ENCODE results near the gene ALOX15B.
"Not testable (repeated sequence)": the region's sequence is repeated elsewhere in the genome, so short reads cannot be mapped to it uniquely, and the experiment has no call there.

The ALOX15B gene

DNA sequence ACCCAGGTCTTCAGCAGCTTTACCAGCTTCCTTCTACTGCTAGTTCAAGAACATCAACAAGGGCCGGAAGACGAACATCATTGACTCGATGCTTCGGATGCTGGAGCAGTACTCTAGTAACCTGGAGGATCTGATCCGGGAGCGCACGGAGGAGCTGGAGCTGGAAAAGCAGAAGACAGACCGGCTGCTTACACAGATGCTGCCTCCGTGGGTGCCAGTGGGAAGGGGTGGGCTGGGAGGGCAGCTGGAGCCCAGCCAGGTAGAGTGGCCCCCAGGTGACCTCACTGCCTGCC, 24.4 kb upstream of the ALOX15B start:
- DNase-seq: no peak

DNA sequence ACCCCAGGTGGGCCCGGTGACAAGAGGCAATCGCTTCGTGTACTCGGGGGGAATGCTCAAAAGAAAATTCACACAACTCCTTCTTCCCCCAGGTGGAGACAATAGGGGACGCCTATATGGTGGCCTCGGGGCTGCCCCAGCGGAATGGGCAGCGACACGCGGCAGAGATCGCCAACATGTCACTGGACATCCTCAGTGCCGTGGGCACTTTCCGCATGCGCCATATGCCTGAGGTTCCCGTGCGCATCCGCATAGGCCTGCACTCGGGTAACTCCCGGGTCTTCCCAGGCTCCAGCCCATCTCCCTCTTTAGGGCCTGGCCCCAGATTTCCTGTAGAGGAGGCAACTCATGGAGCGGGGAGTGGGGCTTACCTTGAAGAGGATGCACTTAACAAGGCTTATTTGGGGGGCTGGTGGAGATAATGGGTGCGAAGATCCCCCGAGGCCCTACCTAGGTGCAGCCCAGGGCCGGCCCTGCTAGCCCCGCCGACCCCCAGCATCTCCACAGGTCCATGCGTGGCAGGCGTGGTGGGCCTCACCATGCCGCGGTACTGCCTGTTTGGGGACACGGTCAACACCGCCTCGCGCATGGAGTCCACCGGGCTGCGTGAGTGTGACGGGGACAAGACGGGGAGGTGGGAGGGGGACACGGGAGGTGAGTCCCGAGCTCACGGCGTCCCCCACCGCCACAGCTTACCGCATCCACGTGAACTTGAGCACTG, 23.5 kb upstream of the ALOX15B start:
- no peak for DNase-seq

DNA sequence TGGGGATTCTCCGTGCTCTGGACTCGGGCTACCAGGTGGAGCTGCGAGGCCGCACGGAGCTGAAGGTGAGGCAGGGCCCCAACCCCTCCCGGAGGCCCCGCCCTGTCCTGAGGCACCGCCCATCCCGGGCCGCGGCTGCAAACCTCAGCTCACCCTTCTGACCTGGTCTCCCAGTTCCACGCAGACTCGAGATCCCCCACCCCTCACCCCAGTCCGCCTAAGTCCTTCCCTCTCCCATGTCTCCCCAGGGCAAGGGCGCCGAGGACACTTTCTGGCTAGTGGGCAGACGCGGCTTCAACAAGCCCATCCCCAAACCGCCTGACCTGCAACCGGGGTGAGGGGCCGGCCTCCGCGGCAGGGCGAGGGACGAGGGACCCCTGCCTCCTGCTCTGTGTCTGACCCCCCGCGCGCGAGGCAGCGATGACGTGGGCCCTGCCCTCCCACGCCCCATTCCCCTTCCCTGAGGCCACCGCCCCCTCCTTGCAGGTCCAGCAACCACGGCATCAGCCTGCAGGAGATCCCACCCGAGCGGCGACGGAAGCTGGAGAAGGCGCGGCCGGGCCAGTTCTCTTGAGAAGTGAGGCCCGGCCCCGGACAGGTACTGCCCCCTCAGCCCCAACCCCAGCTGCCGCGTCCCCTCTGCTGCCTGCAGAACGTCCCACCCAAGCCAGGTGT, 22.8 kb upstream of the ALOX15B start:
- DNase-seq: no peak

DNA sequence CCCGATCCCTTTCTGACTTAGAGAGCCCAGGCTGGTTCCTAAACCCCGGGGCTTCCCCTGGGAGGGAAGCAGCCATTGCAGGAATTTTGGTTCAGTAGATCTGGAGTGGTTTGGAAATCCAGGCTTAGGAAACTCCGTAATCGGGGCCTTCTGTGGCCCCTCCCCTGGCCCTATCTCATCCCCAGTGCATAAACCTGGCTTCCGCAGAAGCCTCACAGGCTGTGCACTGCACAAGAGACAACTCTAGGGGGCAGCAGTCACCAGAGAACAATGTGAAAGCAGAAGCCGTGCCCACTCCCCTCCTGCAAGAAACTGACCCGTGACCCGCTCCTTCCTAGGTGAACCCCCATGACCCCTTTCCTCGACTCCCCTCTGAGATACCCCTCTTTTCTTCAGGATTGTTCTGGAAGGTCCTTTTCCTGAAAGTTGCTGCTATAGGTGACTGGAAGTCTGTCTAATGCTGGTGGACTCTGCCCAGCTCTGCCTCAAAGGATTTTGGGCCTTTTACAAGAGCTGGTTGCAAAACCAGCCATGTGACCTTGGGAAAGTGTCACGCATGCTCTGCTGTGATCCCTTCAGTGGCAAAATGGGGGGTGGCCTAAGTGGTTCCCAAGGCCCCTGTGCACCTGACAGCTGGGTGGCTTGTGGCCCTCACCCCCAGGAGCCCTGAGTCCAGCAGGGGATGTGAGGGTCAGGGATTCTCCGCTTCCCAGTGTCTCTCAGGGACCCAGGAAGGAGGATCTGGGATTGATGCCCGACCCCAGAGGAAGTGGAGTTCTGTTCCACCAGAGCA, 22.0 kb upstream of the ALOX15B start:
- no peak for DNase-seq

DNA sequence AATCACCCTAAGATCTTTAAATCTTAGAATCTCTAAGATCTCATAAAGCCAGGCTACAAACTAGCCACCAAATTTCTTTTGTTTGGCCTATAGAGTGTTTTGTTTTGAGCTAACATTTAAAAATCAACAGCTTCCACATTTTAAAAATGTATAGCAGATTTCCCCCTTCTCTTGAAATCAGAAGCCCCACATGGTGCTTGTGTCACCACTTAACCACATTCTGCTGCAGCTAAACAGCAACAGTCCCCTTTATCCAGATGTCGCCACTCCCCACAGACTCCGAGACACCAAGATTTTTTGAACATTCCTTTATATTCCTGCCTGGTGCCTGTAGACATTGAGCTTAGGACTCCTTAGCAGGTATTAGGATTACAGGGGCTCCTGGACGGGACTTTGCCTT, 20.4 kb upstream of the ALOX15B start:
- DNase-seq: no peak

DNA sequence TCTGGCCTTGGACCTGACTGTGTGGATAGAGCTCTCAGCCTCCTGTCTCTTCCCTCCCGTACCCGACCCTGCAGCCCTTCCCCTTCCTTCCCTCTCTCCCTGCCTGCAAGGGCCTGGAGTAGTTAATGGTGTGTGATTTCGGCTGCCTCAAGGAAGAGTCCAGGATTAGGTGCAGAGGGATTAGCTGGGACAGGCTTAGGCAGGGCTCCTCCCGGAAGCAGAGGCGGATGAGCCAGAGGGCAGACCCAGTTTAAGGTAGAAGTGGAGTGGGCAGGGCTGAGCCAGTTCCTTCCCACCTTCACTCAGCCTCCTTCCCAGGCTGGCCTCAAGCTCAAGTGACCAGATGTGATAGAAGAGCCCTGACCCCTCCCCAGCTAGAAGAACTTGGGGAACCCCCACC, 19.7 kb upstream of the ALOX15B start:
- DNase-seq: no peak

DNA sequence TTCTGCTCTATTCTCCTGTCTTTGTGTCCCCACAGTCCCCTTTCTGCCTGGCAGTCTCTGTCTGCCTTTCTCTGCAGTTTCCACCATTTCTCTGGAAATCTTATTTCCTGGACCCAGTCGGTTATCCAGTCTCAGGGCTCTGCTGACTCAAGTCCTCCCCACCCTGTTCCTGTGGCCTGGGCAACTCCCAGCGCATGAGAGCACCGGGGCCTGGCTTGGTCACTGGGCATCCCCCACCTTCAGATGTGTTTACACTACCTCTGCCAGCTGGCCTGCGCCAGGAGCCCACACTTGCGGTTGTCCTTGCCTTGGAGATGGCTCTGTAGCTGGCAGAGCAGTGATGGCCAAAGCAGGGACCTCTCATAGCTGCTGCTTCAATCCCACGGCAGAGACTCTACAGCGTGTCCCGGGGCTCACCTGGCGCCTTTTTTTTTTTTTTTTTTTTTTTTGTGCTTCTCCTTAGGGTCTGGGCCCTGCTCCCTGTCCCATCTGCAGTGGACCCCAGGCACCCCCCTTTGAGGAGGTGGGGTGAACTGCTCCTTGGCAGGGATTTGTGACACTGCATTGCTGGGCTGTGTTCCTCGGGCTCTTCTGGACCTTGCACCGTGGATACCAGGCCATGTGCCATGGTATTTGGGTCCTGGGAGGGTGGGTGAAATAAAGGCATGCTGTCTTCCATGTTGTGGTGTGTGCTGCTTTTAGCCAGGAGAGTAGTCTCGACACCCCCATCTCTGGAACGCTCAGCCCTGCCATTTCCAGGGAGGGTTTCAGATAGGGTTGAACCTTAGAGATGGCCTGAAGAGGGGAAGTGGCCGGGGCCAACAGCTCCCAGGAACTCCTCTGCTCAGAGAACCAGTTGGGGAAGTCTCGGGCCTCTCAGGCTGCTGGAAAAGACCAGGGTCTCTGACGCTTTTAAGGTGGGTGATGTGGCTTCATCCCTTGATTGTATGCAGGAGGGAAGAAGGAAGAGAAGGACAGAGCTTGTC, 18.9 kb upstream of the ALOX15B start:
- DNase-seq: no peak

DNA sequence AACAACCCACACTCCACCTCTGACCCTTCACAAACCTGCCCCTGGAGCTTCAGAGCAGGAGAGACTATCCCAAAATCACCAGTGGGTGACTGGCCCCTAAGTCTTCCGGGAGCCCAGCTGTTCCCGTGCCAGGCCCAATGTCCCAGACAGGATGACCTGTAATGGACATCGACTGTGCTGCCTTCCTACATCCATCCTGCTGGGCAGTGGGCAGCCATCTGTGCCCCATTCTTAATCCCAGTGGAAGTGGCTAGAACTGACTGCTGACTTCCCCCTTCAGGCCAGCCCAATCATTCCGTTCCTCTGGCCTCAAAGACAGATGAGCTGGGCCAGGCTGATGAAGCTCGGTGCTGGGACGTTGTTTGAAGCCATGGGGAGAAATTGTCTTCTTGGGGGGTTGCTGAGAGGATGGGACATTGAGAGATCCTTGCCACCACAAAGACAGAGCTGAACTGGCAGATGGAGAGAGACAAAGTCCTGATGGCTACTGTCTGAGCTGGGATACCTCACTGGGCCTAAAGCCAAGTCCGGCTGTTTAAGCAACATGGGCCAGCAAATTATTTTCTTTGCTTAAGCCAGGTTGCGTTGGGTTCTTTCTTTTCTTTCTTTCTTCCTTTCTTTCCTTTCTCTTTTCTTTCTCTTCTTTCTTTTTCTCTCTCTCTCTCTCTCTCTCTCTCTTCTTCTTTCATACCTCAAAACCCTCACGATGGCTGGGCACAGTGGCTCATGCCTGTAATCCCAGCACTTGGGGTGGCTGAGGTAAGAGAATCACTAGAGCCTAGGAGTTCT, 17.9 kb upstream of the ALOX15B start:
- DNase-seq: no peak

DNA sequence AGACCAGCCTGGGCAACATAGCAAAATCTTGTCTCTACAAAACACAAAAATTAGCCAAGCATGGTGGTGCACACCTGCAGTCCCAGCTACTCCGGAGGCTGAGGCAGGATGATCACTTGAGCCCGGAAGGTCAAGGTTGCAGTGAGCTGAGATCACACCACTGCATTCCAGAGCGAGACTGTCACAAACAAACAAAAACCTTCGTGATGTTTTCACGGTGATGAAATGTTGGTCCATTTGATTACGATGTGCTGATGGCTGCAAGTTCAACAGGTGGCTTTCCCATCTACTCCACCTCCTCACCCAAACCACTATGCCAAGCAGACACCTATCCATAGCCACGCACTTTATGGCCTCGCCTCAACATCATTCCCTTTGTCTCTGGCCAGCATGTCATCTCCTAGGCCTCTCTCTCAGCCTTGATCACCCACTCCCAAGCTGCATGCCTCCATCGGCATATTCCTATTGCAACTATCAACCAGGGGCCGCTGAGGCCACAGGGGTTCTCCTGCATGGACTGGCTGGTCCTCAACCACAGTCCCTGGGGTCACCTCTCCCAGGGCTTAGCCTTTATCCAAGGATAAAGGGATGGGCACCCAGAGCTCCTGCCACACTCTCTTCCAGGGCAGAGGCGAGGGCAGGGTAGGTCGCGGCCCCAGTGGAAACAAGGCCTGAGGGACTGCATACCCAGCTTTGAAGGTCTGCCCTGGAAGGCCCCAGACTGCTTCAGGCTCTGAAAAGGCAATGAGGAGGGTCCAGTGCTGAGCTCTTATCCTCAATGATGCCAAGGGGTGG, 17.1 kb upstream of the ALOX15B start:
- no peak for DNase-seq

DNA sequence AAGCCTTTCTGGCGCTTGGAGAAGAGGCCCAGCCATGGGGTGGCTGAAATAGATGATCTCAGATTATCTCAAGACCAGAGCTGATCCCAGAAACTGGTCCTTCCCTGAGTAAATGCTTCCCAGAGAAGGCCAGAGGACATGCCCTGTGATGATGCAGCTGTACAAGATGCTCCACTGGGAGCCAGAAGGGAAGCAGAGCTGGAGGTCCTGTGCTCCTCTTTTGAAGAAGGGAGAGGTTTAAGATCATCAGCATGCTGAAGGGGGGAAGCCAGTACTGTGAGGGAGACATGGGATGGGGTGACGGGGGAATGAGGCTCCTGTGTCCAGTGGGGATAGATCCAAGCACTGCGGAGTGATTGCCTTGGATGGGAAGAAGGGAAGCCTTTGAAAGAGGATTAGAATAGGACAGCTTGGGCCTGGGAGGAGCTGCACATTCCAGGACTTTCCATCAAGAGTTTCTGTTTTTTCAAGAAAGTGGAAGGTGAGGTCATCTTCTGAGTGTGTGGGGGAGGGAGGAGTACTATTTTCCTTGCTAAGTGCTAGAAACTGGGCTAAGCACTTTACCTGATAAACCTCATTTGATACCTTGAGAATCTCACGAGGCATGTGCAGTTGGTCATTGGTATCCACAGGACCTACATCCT, 16.4 kb upstream of the ALOX15B start:
- no peak for DNase-seq

DNA sequence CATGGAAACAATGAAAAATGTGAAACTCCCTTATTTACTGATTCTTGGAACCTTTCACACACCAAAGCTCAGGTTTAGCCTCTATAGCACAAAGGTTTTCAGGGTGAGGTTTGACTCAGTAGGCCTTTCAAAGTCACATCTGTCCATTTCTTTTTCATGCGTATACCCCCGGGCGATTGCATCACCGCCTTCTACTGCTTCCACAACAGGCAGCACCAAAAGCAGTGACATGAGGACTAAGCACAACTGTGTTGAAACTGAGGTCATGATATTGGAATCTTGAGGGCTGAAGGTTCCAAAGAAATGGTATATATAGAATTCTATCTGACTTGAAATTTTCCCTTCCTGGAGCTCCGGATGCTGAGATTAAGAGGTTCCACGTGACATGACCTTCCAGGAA, 14.7 kb upstream of the ALOX15B start:
- DNase-seq: not testable (repeated sequence)

DNA sequence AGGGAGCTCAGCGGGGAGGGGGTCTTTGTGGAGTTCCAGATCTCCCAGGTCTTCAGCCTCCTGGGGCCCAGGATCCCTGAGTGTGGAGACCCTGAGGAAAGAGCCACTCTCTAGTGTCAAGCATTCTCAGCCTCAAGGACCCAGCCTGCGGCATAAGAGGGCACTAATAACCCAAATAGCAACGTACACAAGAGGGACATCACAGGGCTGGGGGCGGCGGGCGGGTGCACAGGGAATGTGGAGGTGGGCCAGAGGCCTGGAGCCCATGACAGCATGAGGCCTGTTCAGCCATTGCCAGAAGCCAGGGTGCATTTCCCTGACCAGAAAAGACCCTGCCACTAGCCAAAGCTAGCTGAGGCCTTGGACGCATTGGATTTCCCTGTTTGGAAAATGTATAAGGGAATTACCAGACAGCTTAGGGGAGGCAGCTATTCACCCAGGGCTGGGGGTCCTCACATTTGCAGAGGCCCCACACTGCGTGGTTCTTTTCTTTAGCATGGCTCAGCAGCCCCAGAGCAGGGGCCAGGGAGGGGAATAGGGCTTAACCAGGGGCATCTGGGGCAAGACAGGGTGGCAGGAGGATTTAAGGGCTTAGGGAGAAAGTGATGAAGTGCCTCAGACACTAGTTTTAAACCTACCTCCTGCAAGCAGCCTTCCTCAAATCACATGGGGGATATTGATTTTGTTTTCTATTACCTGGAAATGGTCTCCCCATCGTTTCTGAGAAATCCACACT, 13.5 kb upstream of the ALOX15B start:
- DNase-seq: no peak

DNA sequence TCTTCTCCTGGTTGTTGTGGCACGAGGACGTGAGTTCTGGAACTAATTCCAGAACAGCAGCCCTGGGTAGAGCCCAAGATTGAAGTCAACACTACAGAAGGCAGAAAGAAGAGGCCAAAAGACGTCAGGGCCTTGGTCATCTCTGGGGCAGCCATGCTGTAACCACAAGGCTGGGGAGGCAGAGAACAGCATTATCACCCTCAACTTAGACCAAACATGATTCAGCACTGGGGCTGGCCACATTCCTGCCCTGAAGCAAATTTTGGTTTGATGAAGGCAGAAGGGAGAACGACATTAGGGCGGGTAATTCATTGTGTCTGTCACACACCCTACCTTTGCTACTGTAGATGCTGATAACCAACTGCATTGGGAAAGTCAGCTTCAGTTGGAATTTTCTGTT, 9.7 kb upstream of the ALOX15B start:
- no peak for DNase-seq

DNA sequence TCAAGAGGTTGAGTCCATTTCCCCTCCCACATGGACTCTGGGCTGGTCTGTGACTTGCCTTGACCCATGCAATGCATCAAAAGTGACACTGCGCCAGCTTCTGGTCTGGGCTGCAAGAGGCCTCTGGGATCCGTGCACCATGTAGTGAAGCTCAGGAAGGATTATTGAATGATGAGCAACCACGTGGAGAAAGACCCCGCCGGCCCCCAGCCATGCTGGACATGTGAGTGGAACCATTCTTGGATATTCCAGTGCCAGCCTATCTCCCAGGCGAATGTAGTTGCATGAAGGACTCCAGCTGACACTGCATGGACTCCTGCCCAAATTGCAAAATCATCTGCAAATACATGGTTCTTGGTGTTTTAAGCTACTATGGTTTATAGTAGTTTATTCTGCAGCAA, 7.6 kb upstream of the ALOX15B start:
- DNase-seq: no peak

DNA sequence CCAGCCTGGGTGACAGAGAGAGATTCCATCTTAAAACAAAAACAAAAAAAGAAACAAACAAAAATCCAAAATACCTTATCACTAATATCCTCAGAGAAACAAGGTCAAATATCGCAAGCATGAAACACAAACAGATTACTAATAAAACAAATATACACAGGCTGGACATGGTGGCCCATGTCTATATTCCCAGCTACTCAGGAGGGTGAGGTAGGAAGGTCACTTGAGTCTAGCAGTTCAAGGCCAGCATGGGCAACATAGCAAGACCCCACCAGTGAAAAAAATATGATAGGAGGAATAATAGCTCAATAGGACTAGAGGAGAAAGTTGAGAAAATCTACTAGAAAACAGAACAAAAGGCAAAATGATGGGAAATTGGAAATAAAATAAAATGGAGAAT, 6.9 kb upstream of the ALOX15B start:
- DNase-seq: no peak

DNA sequence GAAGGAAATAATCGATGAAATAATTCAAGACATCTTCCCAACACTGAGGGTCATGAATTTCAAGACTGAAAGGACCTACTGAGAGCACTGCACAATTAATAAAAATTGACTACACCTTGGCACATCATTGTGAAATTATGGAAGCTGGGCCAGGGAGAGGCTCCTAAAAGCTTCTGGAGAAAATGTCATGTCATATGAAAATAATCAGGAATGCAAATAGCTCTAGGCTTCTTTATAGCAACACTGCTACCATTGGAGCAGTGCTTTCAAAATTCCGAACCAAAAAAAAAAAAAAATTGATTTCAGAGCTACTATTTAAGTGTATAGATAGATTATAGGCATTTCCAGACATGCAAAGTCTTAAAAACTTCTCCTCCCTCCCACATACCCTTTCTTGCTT, 6.4 kb upstream of the ALOX15B start:
- DNase-seq: no peak

DNA sequence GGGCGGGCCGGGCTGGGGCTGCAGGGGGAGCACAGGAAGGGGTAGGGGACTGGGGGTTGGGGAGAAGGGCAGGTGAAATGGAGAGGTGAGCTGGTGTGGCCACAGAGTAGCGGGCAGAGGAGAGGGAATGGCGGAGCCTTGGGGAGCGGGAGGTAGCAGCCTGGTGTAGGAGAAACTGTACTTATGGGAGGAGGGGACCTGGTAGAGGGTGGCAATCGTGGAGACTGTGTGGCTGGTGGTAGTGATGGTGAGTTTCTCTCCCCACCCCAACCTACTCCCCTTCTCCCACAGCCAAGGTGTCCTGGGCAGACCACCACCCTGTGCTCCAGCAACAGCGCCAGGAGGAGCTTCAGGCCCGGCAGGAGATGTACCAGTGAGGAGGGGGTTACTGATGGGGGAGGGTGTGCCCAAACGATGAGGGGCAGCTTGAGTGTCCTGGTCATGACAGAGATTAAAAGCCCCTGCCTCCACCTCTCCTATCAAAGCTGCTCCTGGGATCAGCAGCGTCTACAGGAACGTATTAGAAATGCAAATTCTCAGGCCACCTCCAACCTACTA, 831 bp downstream of the ALOX15B start:
- DNase-seq: no peak

DNA sequence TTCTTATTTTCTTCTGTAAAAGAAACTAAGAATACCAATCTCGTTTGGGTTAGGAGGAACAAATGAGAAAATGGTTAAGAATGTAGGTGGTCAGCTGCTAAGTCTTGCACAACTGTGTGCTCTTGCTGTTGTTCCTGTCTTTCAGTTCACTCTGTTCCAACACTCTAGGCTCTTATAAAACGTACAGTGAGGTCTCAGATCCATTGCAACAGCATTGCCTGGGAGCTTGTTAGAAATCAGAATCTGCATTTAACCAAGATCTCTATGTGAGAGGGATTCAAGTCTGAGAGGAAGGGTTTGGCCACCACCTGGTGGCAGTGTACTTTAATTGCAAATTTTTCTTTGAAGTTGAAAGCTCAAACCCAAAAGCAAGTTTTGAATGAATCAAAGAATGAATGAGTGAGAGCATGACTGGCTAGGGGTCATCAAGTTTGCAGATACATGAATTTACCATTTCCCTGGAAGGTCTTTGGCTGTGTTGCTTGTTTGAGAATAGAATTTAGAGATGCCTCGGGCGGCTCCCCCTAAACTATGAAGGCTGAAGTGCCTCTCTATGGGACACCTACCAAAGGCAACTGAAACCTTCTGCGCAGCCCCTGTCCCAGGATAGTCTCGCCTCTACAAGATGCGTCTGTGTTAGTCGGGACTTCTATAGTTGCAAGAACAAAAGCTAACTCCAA, 2.5 kb downstream of the ALOX15B start:
- DNase-seq: no peak

DNA sequence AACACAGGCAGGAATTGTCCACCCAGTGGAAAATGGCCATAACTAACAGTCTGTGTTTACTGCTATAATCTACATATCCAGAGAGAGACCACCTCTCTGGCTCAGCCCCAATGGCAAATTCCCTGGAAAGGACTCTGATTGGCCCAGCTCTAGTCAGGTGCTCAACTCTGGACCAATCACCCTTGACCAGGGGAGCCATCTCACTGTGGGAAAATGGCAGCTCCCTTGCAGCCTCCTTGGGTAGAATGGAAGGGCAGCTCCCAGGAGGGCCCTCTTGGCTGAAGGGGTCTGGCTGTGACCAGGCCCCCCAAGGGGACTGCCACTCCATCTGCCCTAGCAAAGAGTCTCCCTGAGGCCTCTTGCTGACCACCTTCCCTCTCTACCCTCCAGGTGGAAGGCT, 3.1 kb downstream of the ALOX15B start:
- no peak for DNase-seq
